HEK293 (cell line): ENCODE measurements around the gene KSR1.

Experiments used
- CTCF ChIA-PET: fragments of 350-600 bp; formaldehyde crosslinking; extraction: SDS; loops from one replicate; lab custom pipeline; 2021; ENCODE audit warnings: antibody characterized with exemption; lab: Yijun Ruan, JAX
- POLR2A ChIA-PET: fragments of 300-600 bp; formaldehyde crosslinking; extraction: SDS; loops from one replicate; lab custom pipeline; 2020; ENCODE audit warnings: antibody characterized with exemption, inconsistent platforms; lab: Yijun Ruan, JAX
- H3K27ac ChIP-seq: fragments of 200-500 bp; sonication (Bioruptor generic); 2 replicates; pipeline ENCODE4 v1.5.1; 2014; ENCODE audit warnings: low read depth, low read length, control low read depth, inconsistent platforms; ENCODE audit errors: extremely low read depth
- H3K36me3 ChIP-seq, 2 experiments: fragments of 200-500 bp in 1 of 2; sonication (Bioruptor generic) in 1 of 2; 1 replicate in 1 of 2; 2 replicates in 1 of 2; pipeline ENCODE4 v1.5.1; 2014 to 2017; ENCODE audit warnings: inconsistent platforms in 2 of 2, low read length in 2 of 2; ENCODE audit not compliant: control insufficient read depth in 2 of 2, insufficient read depth in 1 of 2
- H3K4me1 ChIP-seq: fragments of 200-500 bp; sonication (Bioruptor generic); 2 replicates; pipeline ENCODE4 v1.5.1; 2014; ENCODE audit warnings: mild to moderate bottlenecking, low read length, inconsistent platforms; ENCODE audit not compliant: control insufficient read depth, insufficient read depth
- H3K4me3 ChIP-seq: 2 replicates; pipeline ENCODE4 v1.5.1; 2011; ENCODE audit warnings: low read depth, mild to moderate bottlenecking, control low read depth, low read length, moderate library complexity
- H3K9me3 ChIP-seq: fragments of 200-500 bp; sonication (Bioruptor generic); 2 replicates; pipeline ENCODE4 v1.5.1; 2014; ENCODE audit warnings: low read depth, low read length, inconsistent platforms; ENCODE audit not compliant: control insufficient read depth, insufficient read depth
- BCL6B ChIP-seq: fragments of 450-650 bp; formaldehyde crosslinking; IDR thresholded peaks from 2 replicates; pipeline ENCODE4 v1.5.1; 2017; ENCODE audit warnings: missing biosample characterization, missing genetic modification characterization
- GLIS1 ChIP-seq: fragments of 450-650 bp; formaldehyde crosslinking; IDR thresholded peaks from 2 replicates; pipeline ENCODE4 v1.5.1; 2016; ENCODE audit warnings: missing biosample characterization, missing genetic modification characterization
- KLF1 ChIP-seq: fragments of 450-650 bp; formaldehyde crosslinking; IDR thresholded peaks from 2 replicates; pipeline ENCODE4 v1.5.1; 2016; ENCODE audit warnings: missing biosample characterization, missing genetic modification characterization
- OSR2 ChIP-seq: fragments of 450-650 bp; formaldehyde crosslinking; IDR thresholded peaks from 2 replicates; pipeline ENCODE4 v1.5.1; 2016; ENCODE audit warnings: missing biosample characterization, missing genetic modification characterization
- PRDM2 ChIP-seq: fragments of 450-650 bp; formaldehyde crosslinking; IDR thresholded peaks from 2 replicates; pipeline ENCODE4 v1.5.1; 2016; ENCODE audit warnings: missing biosample characterization, missing genetic modification characterization, borderline replicate concordance
- SP7 ChIP-seq: fragments of 450-650 bp; formaldehyde crosslinking; IDR thresholded peaks from 2 replicates; pipeline ENCODE4 v1.5.1; 2016; ENCODE audit warnings: missing biosample characterization, missing genetic modification characterization
- ZBTB1 ChIP-seq: fragments of 450-650 bp; formaldehyde crosslinking; IDR thresholded peaks from 2 replicates; pipeline ENCODE4 v1.5.1; 2016; ENCODE audit warnings: missing biosample characterization, missing genetic modification characterization
- ZBTB21 ChIP-seq: fragments of 450-650 bp; formaldehyde crosslinking; IDR thresholded peaks from 2 replicates; pipeline ENCODE4 v1.5.1; 2017; ENCODE audit warnings: missing biosample characterization, missing genetic modification characterization
- ZBTB26 ChIP-seq: fragments of 450-650 bp; formaldehyde crosslinking; optimal IDR thresholded peaks from 2 replicates; pipeline ENCODE3; 2016; ENCODE audit warnings: missing biosample characterization, mild to moderate bottlenecking, missing genetic modification characterization
- ZIC2 ChIP-seq: fragments of 450-650 bp; formaldehyde crosslinking; IDR thresholded peaks from 2 replicates; pipeline ENCODE4 v1.5.1; 2016; ENCODE audit warnings: missing biosample characterization, missing genetic modification characterization
- ZNF146 ChIP-seq: fragments of 450-650 bp; formaldehyde crosslinking; IDR thresholded peaks from 2 replicates; pipeline ENCODE4 v1.5.1; 2016; ENCODE audit warnings: missing biosample characterization, missing genetic modification characterization
- ZNF175 ChIP-seq: fragments of 450-650 bp; formaldehyde crosslinking; IDR thresholded peaks from 2 replicates; pipeline ENCODE4 v1.5.1; 2016; ENCODE audit warnings: missing biosample characterization, missing genetic modification characterization
- ZNF335 ChIP-seq: fragments of 450-650 bp; formaldehyde crosslinking; conservative IDR thresholded peaks from 2 replicates; pipeline ENCODE4 v1.5.1; 2016; ENCODE audit warnings: missing biosample characterization, missing genetic modification characterization
- ZNF585B ChIP-seq: fragments of 450-650 bp; formaldehyde crosslinking; IDR thresholded peaks from 2 replicates; pipeline ENCODE4 v1.5.1; 2016; ENCODE audit warnings: missing biosample characterization, missing genetic modification characterization
- ZNF626 ChIP-seq: fragments of 450-650 bp; sonication (Bioruptor Pico); formaldehyde crosslinking; IDR thresholded peaks from 2 replicates; pipeline ENCODE4 v1.5.1; 2018; ENCODE audit warnings: missing biosample characterization, missing genetic modification characterization, inconsistent platforms
- ZNF660 ChIP-seq: fragments of 450-650 bp; IDR thresholded peaks from 2 replicates; pipeline ENCODE4 v1.5.1; 2018; ENCODE audit warnings: missing biosample characterization, mild to moderate bottlenecking, missing genetic modification characterization
- ZNF76 ChIP-seq: fragments of 450-650 bp; formaldehyde crosslinking; IDR thresholded peaks from 2 replicates; pipeline ENCODE4; 2016; ENCODE audit warnings: low read depth, missing biosample characterization, missing genetic modification characterization, borderline replicate concordance
- ZNF777 ChIP-seq: fragments of 450-650 bp; formaldehyde crosslinking; IDR thresholded peaks from 2 replicates; pipeline ENCODE4 v1.5.1; 2017; ENCODE audit warnings: missing biosample characterization, missing genetic modification characterization, borderline replicate concordance
- ZNF791 ChIP-seq: fragments of 450-650 bp; formaldehyde crosslinking; IDR thresholded peaks from 2 replicates; pipeline ENCODE4 v1.5.1; 2016; ENCODE audit warnings: missing biosample characterization, missing genetic modification characterization
- ZNF843 ChIP-seq: fragments of 450-650 bp; formaldehyde crosslinking; IDR thresholded peaks from 2 replicates; pipeline ENCODE4 v1.5.1; 2016; ENCODE audit warnings: missing biosample characterization, missing genetic modification characterization
- ZSCAN4 ChIP-seq: fragments of 450-650 bp; formaldehyde crosslinking; IDR thresholded peaks from 2 replicates; pipeline ENCODE4 v1.5.1; 2017; ENCODE audit warnings: missing biosample characterization, missing genetic modification characterization

Gene KSR1

GRCh38 chr17:27485125-27485524, 28.9 kb downstream of the KSR1 start:
- TF ChIP-seq ZNF791 (tag by site-specific recombination) (no peak), ZNF146 (no peak), ZIC2 (tag by site-specific recombination) (0 out of 2 replicates have a peak, but pooled peaks have one; percentile 19), KLF1 (tag by site-specific recombination) (0 out of 2 replicates have a peak, but pooled peaks have one; percentile 34), ZNF777 (tag by site-specific recombination) (no peak)
- Histone ChIP-seq H3K4me3 (no peak overlapping the region), H3K36me3 (peaks cover 0 to 3% of the 10 kb centered on the region in 2 experiments; a peak in 1 of 3 replicates), H3K9me3 (no peaks in the 10 kb centered on the region), H3K27ac (no peak overlapping the region), H3K4me1 (peaks cover 3% of the 10 kb centered on the region; the same call in 1 of the 2 replicates)
- CTCF ChIA-PET = no interaction called here
- POLR2A ChIA-PET = no interaction called here

- Histone ChIP-seq H3K4me3 (no peak overlapping the region), H3K27ac (no peak overlapping the region), H3K4me1 (peaks cover 3% of the 10 kb centered on the region; the same call in 1 of the 2 replicates), H3K36me3 (peaks cover 0 to 3% of the 10 kb centered on the region in 2 experiments; a peak in 1 of 3 replicates), H3K9me3 (no peaks in the 10 kb centered on the region)
- TF ChIP-seq ZNF175 = no peak
- no peak for TF ChIP-seq ZNF660 (tag by site-specific recombination)
- 0 out of 2 replicates have a peak, but pooled peaks have one; percentile 30 for TF ChIP-seq GLIS1 (tag by site-specific recombination)
- ChIA-PET POLR2A (no interaction called here), CTCF (interaction anchor here (1.3 kb wide), 1 partner anchor 114 kb away, joined by 3 read pairs; no protein-coding TSS in a partner anchor)
Observed at GRCh38 chr17:27485716-27486495, 29.7 kb downstream of the KSR1 start.

- Histone ChIP-seq H3K4me1 (peaks cover 7% of the 10 kb centered on the region), H3K36me3 (peaks cover 0 to 3% of the 10 kb centered on the region in 2 experiments; a peak in 1 of 3 replicates), H3K4me3 (no peak overlapping the region), H3K27ac (no peak overlapping the region), H3K9me3 (no peaks in the 10 kb centered on the region)
- POLR2A ChIA-PET = no interaction called here
- CTCF ChIA-PET = interaction anchor here (0.6 to 1.3 kb wide), 4 partner anchors 23 to 239 kb away, joined by 3 to 7 read pairs (median 4); no protein-coding TSS in a partner anchor
- TF ChIP-seq ZNF626 (tag by site-specific recombination) (no peak), OSR2 (tag by site-specific recombination) (no peak), ZBTB1 (tag by site-specific recombination) (no peak), BCL6B (tag by site-specific recombination) (no peak), PRDM2 (no peak), ZBTB26 (no peak), ZNF76 (tag by site-specific recombination) (no peak), GLIS1 (tag by site-specific recombination) (no peak), ZNF335 (tag by site-specific recombination) (no peak), ZBTB21 (tag by site-specific recombination) (no peak), ZNF843 (tag by site-specific recombination) (no peak), ZSCAN4 (no peak), ZNF585B (tag by site-specific recombination) (no peak), SP7 (tag by site-specific recombination) (no peak)
Observed at GRCh38 chr17:27486741-27487140, 30.5 kb downstream of the KSR1 start.
